DND-41 (cell line): ENCODE results near the gene NDE1.

ENCODE experiments used
- ATAC-seq: fragments of 200-7000 bp; cut with Tn5 transposase; 3 replicates; pipeline ENCODE4 v1.9.1; 2021; ENCODE audit warnings: low read depth; ENCODE audit not compliant: insufficient read depth
- DNase-seq: peaks from one replicate; pipeline ENCODE4 v3.0.0-alpha.2; 2020
- H2AFZ ChIP-seq: 2 replicates; pipeline ENCODE4 v1.6.0; 2012; ENCODE audit warnings: low read depth, low read length
- H3K27ac ChIP-seq: 2 replicates; pipeline ENCODE4 v1.5.1; 2012; ENCODE audit warnings: low read length, inconsistent platforms
- H3K27me3 ChIP-seq: fragments of 200-600 bp; sonication (generic); 2 replicates; pipeline ENCODE4 v1.6.0; 2012; ENCODE audit warnings: low read length, mild to moderate bottlenecking, inconsistent platforms; ENCODE audit not compliant: insufficient read depth, poor library complexity
- H3K36me3 ChIP-seq: 2 replicates; pipeline ENCODE4 v1.5.1; 2012; ENCODE audit warnings: low read length, inconsistent platforms; ENCODE audit not compliant: insufficient read depth
- H3K4me1 ChIP-seq: 2 replicates; pipeline ENCODE4 v1.5.1; 2012; ENCODE audit warnings: mild to moderate bottlenecking, low read length; ENCODE audit not compliant: insufficient read depth
- H3K4me2 ChIP-seq: 2 replicates; pipeline ENCODE4 v1.6.0; 2012; ENCODE audit warnings: mild to moderate bottlenecking, moderate library complexity, low read length, inconsistent platforms; ENCODE audit not compliant: insufficient read depth
- H3K4me3 ChIP-seq, 2 experiments: fragments of 200-600 bp in 1 of 2; shearing (Covaris generic) in 1 of 2; 2 replicates each; pipeline ENCODE4 v1.5.1; 2012 to 2016; ENCODE audit warnings: inconsistent platforms in 2 of 2, low read length in 2 of 2, mild to moderate bottlenecking in 2 of 2, low read depth in 1 of 2, moderate library complexity in 1 of 2
- H3K79me2 ChIP-seq: 2 replicates; pipeline ENCODE4 v1.6.0; 2012; ENCODE audit warnings: low read length, inconsistent platforms; ENCODE audit not compliant: insufficient read depth
- H3K9ac ChIP-seq: 2 replicates; pipeline ENCODE4 v1.6.0; 2012; ENCODE audit warnings: low read depth, mild to moderate bottlenecking, inconsistent platforms, low read length, moderate library complexity
- H3K9me3 ChIP-seq: 2 replicates; pipeline ENCODE4 v1.5.1; 2012; ENCODE audit warnings: low read length, moderate library complexity, mild to moderate bottlenecking, inconsistent platforms; ENCODE audit not compliant: insufficient read depth, severe bottlenecking
- H4K20me1 ChIP-seq: 2 replicates; pipeline ENCODE4 v1.6.0; 2012; ENCODE audit warnings: low read length; ENCODE audit not compliant: insufficient read depth
- EZH2 ChIP-seq: IDR thresholded peaks from 3 replicates; pipeline ENCODE4 v1.6.1; 2012; ENCODE audit warnings: borderline replicate concordance, low read depth, mild to moderate bottlenecking, moderate library complexity, low read length, inconsistent platforms; ENCODE audit not compliant: severe bottlenecking
- TF ChIP-seq, protein P1 (sequence below): IDR thresholded peaks from 2 replicates; pipeline ENCODE4 v1.5.1; 2012; ENCODE audit warnings: borderline replicate concordance, low read length, moderate library complexity, mild to moderate bottlenecking; ENCODE audit not compliant: poor library complexity, severe bottlenecking; ENCODE audit errors: extremely low read depth

NDE1 gene

GRCh38 chr16:15716694-15717447, 66.8 kb downstream of the NDE1 start:
- no peak for ATAC-seq
- no peak for DNase-seq
- Histone ChIP-seq H2AFZ (no peak overlapping the region), H3K9ac (no peak overlapping the region), H4K20me1 (peaks cover 18% of the 10 kb centered on the region), H3K27me3 (no peaks in the 10 kb centered on the region), H3K4me1 (no peaks in the 10 kb centered on the region), H3K27ac (no peak overlapping the region), H3K36me3 (peaks cover 57% of the 10 kb centered on the region), H3K9me3 (no peaks in the 10 kb centered on the region), H3K4me3 (no peak overlapping the region), H3K79me2 (no peaks in the 10 kb centered on the region), H3K4me2 (no peak overlapping the region)
- TF ChIP-seq EZH2, result no peak
- TF ChIP-seq, protein P1, sequence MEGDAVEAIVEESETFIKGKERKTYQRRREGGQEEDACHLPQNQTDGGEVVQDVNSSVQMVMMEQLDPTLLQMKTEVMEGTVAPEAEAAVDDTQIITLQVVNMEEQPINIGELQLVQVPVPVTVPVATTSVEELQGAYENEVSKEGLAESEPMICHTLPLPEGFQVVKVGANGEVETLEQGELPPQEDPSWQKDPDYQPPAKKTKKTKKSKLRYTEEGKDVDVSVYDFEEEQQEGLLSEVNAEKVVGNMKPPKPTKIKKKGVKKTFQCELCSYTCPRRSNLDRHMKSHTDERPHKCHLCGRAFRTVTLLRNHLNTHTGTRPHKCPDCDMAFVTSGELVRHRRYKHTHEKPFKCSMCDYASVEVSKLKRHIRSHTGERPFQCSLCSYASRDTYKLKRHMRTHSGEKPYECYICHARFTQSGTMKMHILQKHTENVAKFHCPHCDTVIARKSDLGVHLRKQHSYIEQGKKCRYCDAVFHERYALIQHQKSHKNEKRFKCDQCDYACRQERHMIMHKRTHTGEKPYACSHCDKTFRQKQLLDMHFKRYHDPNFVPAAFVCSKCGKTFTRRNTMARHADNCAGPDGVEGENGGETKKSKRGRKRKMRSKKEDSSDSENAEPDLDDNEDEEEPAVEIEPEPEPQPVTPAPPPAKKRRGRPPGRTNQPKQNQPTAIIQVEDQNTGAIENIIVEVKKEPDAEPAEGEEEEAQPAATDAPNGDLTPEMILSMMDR, result no peak

DNA sequence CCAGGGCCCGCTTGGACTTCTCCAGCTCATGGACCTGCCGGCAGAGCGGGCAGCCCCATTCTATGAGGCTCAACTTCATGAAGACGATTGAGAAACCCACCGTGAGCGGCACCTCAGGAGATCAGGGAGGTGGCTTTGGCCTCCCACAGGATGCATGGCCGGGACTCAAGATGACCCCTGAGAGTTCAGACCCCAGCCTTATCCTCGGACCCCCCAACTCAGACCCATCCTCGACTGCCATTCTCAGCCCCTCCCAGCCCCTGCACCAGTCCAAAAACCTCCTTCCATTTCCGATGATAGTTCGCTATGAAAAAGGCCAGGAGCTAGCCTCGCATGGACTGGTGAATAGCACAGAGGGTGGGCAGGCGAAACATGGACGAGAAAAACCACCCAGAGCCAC, 71.0 kb downstream of the NDE1 start:
- no peak for ATAC-seq
- H3K36me3 ChIP-seq, result peaks cover 75% of the 10 kb centered on the region
- H3K79me2 ChIP-seq, result no peaks in the 10 kb centered on the region
- H3K9me3 ChIP-seq, result no peaks in the 10 kb centered on the region
- peaks cover 3% of the 10 kb centered on the region; the same call in 1 of the 2 replicates for H4K20me1 ChIP-seq
- H3K4me1 ChIP-seq, result no peaks in the 10 kb centered on the region
- DNase-seq, result no peak
- H3K4me3 ChIP-seq, result no peak overlapping the region
- TF ChIP-seq, protein P1, result no peak
- no peak for TF ChIP-seq EZH2
- H3K4me2 ChIP-seq, result no peak overlapping the region
- H3K27me3 ChIP-seq, result no peaks in the 10 kb centered on the region
- H2AFZ ChIP-seq, result no peak overlapping the region
- H3K27ac ChIP-seq, result no peak overlapping the region
- no peak overlapping the region for H3K9ac ChIP-seq

- no peaks in the 10 kb centered on the region for H4K20me1 ChIP-seq
- ATAC-seq, result no peak
- no peak overlapping the region for H2AFZ ChIP-seq
Observed at GRCh38 chr16:15723808-15724207, 73.8 kb downstream of the NDE1 start.

More at GRCh38 chr16:15723808-15724207, 73.8 kb downstream of the NDE1 start:
- Histone ChIP-seq H3K4me3 (no peak overlapping the region), H3K79me2 (no peaks in the 10 kb centered on the region), H3K9me3 (no peaks in the 10 kb centered on the region), H3K36me3 (peaks cover 52% of the 10 kb centered on the region), H3K9ac (no peak overlapping the region), H3K4me1 (no peaks in the 10 kb centered on the region), H3K27ac (no peak overlapping the region), H3K4me2 (no peak overlapping the region), H3K27me3 (no peaks in the 10 kb centered on the region)
- TF ChIP-seq, protein P1, result no peak
- no peak for TF ChIP-seq EZH2
- no peak for DNase-seq
